Heart right ventricle (tissue), 16 donors: ENCODE data around the gene JMJD7. TPM values are rescaled to one million over a fixed set of nuclear protein-coding genes. Genes with fewer than 3 reads are reported as not detected.

Experiments used
- ATAC-seq, 8 donors: fragments of 200-7000 bp; cut with Tn5 transposase; one replicate each; pipeline ENCODE4 v1.9.1; 2020; ENCODE audit warnings: mild to moderate bottlenecking in 8 of 8, moderate library complexity in 8 of 8, moderate number of reproducible peaks in 1 of 8
- DNase-seq, 2 donors: peaks; one replicate each; pipeline ENCODE4 v3.0.0-alpha.2; 2020
- H3K27ac ChIP-seq, 10 donors: fragments of 200-600 bp; sonication (generic) in 2 of 10; one replicate each; pipeline versions ENCODE4 v1.5.0 to v1.8.0; 2020 to 2022; ENCODE audit warnings: mild to moderate bottlenecking in 3 of 10
- H3K27me3 ChIP-seq, 7 donors: fragments of 200-600 bp; one replicate each; pipeline ENCODE4 v1.8.0; 2021 to 2022; ENCODE audit warnings: mild to moderate bottlenecking in 2 of 7
- H3K36me3 ChIP-seq, 9 donors: fragments of 200-600 bp; sonication (generic) in 1 of 9; one replicate each; pipeline versions ENCODE4 v1.5.0 to v1.8.0; 2020 to 2022; ENCODE audit warnings: mild to moderate bottlenecking in 2 of 9
- H3K4me1 ChIP-seq, 9 donors: fragments of 200-600 bp; sonication (generic) in 1 of 9; one replicate each; pipeline versions ENCODE4 v1.5.0 to v1.8.0; 2020 to 2022; ENCODE audit warnings: mild to moderate bottlenecking in 4 of 9
- H3K4me3 ChIP-seq, 10 donors: fragments of 200-600 bp; sonication (generic) in 2 of 10; one replicate each; pipeline versions ENCODE4 v1.5.0 to v1.8.0; 2020 to 2022; ENCODE audit warnings: mild to moderate bottlenecking in 7 of 10, moderate library complexity in 2 of 10
- H3K9me3 ChIP-seq, 11 donors: fragments of 200-600 bp in 10 of 11; sonication (generic) in 2 of 11; one replicate each; pipeline versions ENCODE4 v1.5.0 to v1.8.0; 2013 to 2022; ENCODE audit warnings: mild to moderate bottlenecking in 2 of 11, control low read depth in 1 of 11, moderate library complexity in 1 of 11
- WGBS, 2 donors: extraction: QIAGEN DNeasy Blood & Tissue Kit; methylation state at CpG; one replicate each; pipeline ENCODE4 v1.1.7; 2013; ENCODE audit warnings: inconsistent platforms in 1 of 2; 5-methylcytosine and 5-hydroxymethylcytosine counted together
- intact Hi-C, 10 donors: fragments of 100-400 bp; cut with DNase I; formaldehyde crosslinking; loops; one replicate each; pipeline versions ENCODE4 v1.11.1 to v1.14.2; 2022
- polyA plus RNA-seq, 2 donors: library from polyadenylated mRNA; stranded (reverse); fragments of 200-250 nt; gene quantifications; one replicate each; pipeline ENCODE4 v1.2.3, GENCODE V29; 2013
- total RNA-seq, 10 donors: library from RNA; stranded (reverse); fragmentation: NEBNext Ultra II Directional in 3 of 10; extraction: Animal tissue kit (Norgen Biotek cat#: 25700) in 3 of 10; gene quantifications; one replicate each; pipeline versions ENCODE4 v1.2.1 to v1.2.4, GENCODE V29; 2021 to 2023
- TF ChIP-seq, protein P1 (sequence below), 9 donors: fragments of 200-600 bp; sonication (generic) in 2 of 9; IDR thresholded peaks; one replicate each; pipeline versions ENCODE4 v1.5.0 to v1.8.0; 2021 to 2022; ENCODE audit warnings: antibody characterized with exemption in 9 of 9, mild to moderate bottlenecking in 5 of 9, moderate library complexity in 1 of 9
- donor health status: Arrhythmogenic right ventricular cardiomyopathy.
- donor health status: ischemic (EF 13 %, LVEDD 7.1; RV severe dilation, severe dysfunction).
- donor health status: healthy with polysubstance abuse.
- donor health status: DM: no; HTN: yes; CAD: no.
- donor health status: DM: no; HTN: no; CAD: no.
- donor health status: ischemic (EF 25% LVEDD 6.9; RV normal size, moderate dysfunction).
- donor health status: ischemic (EF 25% LVEDD 5.7; RV mildly dilated, moderate dysfunction).
- donor health status: healthy.
- donor health status: DM: yes; HTN: yes; CAD: no.
- donor health status: Ischemic cardiomyopathy.
- donor health status: ischemic (EF 35%, LVEDD 5.7; RV mildly dilated, moderate dysfunction).
- donor health status: nonischemic (EF 11% LVEDD 7.7; RV severe dilation, severe dysfunction).
- donor health status: DM: yes; HTN: yes; CAD: no.
- donor health status: PGD.
- donor health status: ischemic (EF 29% LVEDD 5.4; RV normal size, mild dysfunction).
- donor health status: nonischemic (EF 23%, LVEDD 6.1; RV moderate dilation, normal function).

Gene JMJD7
- total and polyA plus RNA-seq, 12 donors = 8.6 to 23.0 (median 12.9) TPM

DNA sequence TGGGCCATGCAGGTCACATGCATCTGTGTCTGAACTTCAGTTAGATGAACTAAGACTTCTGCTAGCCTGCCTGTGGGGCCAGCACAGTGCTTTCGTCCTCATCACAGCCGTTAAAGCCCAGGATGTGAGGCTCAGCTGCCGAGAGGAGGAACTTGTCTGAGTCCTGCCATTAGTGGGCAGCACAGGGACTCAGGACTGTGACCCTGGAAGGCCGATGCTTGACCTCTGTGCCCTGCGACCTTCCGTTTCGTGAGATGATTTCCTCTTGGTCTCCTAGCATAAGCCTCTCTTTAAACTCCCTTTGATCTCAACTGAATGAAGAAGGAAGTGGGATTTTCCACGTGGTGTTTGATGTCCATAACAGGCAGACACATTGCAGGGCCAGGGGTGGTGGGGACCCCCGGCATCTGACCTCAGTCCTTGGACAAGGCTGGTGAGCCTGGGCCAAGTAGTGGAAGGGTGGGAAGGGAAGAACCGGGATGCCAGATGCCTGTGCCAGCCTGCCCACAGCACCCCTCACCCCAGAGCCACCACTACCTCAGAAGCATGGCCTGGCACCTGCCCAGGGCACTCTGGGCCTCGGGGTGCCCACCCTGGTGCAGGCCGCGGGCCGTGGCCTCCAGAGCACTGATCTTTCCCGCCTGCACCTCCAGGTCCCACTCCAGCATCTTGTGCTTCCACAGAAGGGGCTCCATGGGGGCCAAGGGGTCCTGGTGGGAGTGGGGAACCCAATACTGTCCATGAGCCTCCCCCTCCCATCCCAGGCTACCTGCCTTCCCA is 32.3 kb downstream of the JMJD7 start:
- ATAC-seq (peak in 3 of 8 donors; percentile 26 to 42 (median 34)), DNase-seq (no peak)
- H3K4me3 ChIP-seq = no peak overlapping the region
- H3K27me3 ChIP-seq = no peaks in the 10 kb centered on the region
- TF ChIP-seq, protein P1, sequence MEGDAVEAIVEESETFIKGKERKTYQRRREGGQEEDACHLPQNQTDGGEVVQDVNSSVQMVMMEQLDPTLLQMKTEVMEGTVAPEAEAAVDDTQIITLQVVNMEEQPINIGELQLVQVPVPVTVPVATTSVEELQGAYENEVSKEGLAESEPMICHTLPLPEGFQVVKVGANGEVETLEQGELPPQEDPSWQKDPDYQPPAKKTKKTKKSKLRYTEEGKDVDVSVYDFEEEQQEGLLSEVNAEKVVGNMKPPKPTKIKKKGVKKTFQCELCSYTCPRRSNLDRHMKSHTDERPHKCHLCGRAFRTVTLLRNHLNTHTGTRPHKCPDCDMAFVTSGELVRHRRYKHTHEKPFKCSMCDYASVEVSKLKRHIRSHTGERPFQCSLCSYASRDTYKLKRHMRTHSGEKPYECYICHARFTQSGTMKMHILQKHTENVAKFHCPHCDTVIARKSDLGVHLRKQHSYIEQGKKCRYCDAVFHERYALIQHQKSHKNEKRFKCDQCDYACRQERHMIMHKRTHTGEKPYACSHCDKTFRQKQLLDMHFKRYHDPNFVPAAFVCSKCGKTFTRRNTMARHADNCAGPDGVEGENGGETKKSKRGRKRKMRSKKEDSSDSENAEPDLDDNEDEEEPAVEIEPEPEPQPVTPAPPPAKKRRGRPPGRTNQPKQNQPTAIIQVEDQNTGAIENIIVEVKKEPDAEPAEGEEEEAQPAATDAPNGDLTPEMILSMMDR (IDR thresholded peaks at IDR 0.05) = peak in 4 of 9 donors; percentile 20 to 37 (median 28)
- H3K36me3 ChIP-seq = peaks cover 0 to 7% (median 0%) of the 10 kb centered on the region in 9 donors
- peaks cover 0 to 5% (median 0%) of the 10 kb centered on the region in 9 donors for H3K4me1 ChIP-seq
- no peaks in the 10 kb centered on the region for H3K9me3 ChIP-seq
- intact Hi-C loops = no loop called here
- no peak overlapping the region for H3K27ac ChIP-seq
- 68 to 75% methylated on average over 15 of the region's 15 CpGs for WGBS, 2 donors

DNA sequence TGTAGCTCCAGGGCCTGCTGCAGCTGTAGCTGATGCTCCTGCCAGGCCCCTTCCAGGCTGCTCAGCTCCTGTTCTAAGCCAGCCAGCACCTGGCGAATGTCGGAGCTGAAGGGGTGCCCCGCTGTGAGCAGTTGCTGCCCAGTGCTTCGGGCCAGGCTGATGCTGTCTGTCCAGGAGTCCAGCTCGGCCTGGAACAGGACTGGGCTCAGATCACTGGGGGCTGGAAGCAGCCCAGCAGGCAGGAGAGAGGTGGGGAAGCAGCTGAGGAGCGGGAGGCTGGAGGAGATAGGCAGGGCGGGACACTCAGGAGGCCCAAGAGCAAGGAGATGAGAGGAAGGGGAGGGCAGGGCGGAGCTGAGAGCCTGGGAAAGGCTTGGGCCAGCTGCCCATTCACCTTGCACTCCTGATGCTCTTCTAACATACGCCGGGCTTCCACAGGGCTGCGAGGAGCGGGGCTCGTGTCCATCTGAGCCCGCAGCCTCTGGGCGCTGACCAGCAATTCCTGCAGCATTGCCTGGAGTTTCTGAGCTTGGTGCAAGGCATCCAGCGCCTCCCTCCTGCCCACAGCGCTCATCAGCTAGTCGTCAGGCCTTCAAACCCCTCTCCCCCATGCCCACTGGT is 34.0 kb downstream of the JMJD7 start:
- Histone ChIP-seq H3K4me1 (peaks cover 0 to 5% (median 0%) of the 10 kb centered on the region in 9 donors), H3K9me3 (no peaks in the 10 kb centered on the region), H3K36me3 (peaks cover 0 to 9% (median 0%) of the 10 kb centered on the region in 9 donors), H3K27ac (no peak overlapping the region), H3K4me3 (no peak overlapping the region), H3K27me3 (no peaks in the 10 kb centered on the region)
- TF ChIP-seq, protein P1 (IDR thresholded peaks at IDR 0.05) = no peak
- intact Hi-C loops = no loop called here
- WGBS, 2 donors = 92 to 95% methylated on average over 18 of the region's 18 CpGs
- DNase-seq (no peak), ATAC-seq (no peak)

DNA sequence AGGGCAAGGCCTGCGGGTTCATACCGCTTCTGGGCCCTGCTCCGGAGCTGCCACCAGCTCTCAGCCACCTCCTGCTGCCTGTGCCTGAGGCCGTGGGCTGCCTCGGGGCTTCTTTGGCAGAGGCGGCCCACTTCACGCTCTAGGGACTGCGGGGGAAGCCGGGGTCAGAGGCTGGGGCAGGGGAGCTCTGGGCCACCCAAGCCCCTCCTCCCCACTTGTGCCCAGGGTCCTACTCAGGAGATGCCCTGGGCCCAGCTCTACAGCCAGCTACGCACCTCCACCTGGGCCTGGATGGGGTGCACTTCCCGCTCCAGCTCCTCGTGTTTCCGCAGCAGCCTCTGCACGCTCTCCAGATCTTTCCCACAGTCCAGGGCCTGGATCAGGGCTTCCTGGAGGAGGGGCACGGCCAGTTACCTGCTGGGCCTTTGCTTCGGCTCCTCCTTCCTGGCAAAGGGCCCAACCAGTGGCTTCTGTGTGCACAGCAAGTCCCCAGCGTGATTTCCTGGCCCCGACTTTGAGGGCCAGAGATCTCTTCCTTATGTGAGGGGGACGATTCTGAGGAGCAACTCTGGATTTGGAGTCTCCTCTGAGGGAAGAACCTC is 34.7 kb downstream of the JMJD7 start:
- DNase-seq (no peak), ATAC-seq (no peak)
- H3K27ac ChIP-seq = no peak overlapping the region
- intact Hi-C loops = no loop called here
- 85 to 91% methylated on average over 19 of the region's 19 CpGs for WGBS, 2 donors
- no peak overlapping the region for H3K4me3 ChIP-seq
- TF ChIP-seq, protein P1 (IDR thresholded peaks at IDR 0.05) = no peak
- H3K27me3 ChIP-seq = no peaks in the 10 kb centered on the region
- peaks cover 0 to 10% (median 0%) of the 10 kb centered on the region in 9 donors for H3K36me3 ChIP-seq
- H3K9me3 ChIP-seq = no peaks in the 10 kb centered on the region
- H3K4me1 ChIP-seq = peaks cover 0 to 5% (median 0%) of the 10 kb centered on the region in 9 donors

DNA sequence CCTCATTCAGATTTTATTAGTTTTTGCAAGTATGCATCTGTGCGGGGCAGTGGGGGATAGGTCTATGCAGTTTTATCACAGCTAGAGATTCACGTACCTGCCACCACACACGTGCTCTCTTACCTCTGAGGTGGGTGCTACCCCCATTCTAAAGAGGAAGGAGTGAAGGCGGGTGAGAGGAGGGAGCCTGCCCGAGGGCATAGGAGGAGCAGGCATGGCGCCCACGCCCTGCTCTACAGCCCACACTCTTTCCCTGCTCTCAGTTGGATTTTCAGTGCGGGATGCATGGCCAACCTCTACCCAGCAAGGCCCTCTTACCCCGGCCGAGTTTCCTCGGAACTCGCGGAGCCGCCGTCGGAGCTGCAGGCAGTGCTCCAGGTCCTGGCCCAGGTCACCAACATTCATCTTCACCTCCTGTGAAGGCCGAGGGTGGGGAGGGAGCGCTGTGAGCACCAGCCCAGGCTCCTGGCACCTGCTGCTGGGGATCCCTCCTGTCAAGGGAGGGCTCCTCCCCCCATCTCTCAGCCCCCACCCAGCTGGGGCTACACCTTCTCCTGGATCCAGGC is 37.7 kb downstream of the JMJD7 start:
- no peak overlapping the region for H3K27ac ChIP-seq
- no peak for ATAC-seq
- no peak overlapping the region for H3K4me3 ChIP-seq
- peaks cover 0 to 10% (median 0%) of the 10 kb centered on the region in 9 donors for H3K36me3 ChIP-seq
- WGBS, 2 donors = 89 to 92% methylated on average over 18 of the region's 18 CpGs
- H3K4me1 ChIP-seq = peaks cover 0 to under 1% (median 0%) of the 10 kb centered on the region in 9 donors
- no peaks in the 10 kb centered on the region for H3K27me3 ChIP-seq
- DNase-seq = no peak
- intact Hi-C loops = no loop called here
- TF ChIP-seq, protein P1 (IDR thresholded peaks at IDR 0.05) = no peak
- H3K9me3 ChIP-seq = no peaks in the 10 kb centered on the region
